ENCODE measurements around the gene HPCAL1.
A peak's percentile ranks its signal among the peaks of the same experiment; 100 is the strongest.
"Not testable (repeated sequence)": the region's sequence is repeated elsewhere in the genome, so short reads cannot be mapped to it uniquely, and the experiment has no call there.

The HPCAL1 gene

DNA sequence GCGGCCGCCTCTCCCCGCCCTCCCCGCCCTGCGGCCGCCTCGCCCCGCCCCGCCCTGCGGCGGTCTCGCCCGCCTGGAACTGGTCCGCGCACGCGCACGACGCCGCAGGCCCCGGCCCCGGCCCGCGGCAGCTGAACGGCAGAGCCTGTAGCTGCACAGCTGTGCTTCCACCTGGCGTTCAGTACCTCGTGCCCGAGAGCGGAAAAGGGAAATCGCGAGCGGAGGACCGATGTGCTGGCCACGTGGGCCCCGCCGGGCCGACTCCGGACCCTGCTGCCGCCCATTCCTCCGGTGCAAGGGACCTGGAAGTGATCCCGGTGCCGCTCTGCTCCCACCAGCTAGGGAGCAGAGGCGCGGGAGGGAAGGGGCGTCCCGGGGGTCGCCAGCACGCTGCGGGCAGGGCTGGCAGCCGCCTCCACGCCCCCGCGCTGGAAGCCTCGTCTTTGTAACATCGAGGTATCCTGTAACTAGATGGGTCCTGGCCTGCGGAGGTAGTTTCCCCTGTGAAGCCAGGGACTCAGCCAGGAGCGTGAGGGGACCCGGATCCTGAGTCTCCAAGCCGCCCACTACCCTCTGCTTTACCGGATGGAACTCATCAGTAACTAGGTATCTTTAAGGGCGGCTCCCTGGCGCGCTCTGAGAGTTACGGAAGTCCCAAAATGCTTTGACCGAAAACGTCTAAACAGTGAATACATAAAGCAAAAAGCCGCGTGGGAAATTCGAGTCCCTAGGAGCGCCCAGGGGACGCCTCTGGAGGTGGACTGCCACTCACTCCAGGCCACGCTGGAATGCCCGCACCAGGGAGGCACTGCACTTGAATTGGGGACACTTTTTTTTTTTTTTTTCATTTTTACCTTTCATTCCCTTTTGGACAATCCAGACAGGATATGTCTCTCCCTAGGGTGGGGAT, 146.1 kb downstream of the HPCAL1 start:
- peak; percentile 91 to 98 for DNase-seq

DNA sequence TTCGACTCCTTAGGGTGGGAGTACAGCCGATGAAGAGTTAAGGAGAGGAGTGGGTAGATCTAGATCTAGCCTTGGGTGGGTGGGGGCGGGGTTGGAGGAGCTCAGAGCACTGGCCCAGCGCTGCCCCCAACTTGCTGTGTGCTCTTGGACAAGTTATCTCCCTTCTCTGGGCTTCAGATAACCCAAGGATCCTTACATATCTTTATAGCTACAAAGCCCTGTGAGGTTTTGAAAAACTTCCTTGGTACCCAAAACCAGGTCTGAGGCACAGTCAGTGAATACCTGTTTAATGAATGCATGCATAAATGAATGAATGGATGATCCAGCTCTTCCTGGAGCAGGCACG, 146.8 kb downstream of the HPCAL1 start:
- DNase-seq: no peak

DNA sequence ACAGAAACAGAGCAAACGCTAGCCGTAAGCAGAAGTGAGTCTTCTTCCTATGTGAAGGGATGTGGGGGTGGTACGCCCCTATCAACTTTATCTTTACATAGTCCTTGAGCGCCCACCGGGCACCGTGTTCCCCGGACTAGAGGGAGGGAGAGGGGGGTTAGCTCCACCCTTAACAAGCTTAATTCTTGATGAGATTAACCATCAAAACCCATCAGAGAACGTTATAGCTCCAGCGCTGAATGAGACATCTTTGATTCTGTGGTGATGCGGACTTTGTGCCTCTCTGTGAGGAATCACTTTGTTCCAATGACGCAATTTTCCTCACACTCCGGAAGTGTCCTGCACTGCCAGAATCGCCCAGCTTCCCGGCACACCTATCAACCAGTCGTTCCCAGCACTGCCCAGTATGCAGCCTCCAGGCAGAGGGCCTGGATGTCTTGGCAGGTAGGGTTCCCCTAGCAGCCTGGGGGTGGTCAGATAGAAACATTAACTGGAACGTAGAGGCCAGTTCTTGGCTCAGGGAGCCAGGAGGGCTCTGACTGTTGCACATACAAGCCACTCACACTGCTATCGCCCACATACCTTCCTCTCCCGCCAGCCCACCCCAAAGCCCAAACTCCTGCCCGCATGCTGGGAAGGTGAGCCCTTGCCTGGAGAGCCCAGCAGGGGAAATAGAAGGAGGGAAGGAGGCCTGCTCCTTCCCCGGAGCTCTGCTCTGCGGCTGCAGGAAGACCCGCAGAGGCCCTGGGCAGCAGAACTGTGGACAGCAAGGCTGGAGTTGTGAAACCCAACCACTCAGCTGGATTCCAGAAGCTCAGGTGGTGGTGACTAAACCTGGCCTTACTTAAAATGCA, 147.4 kb downstream of the HPCAL1 start:
- DNase-seq: no peak

GRCh38 chr2:10451819-10452218, 149.1 kb downstream of the HPCAL1 start:
- DNase-seq: no peak

GRCh38 chr2:10452312-10452711, 149.6 kb downstream of the HPCAL1 start:
- no peak for DNase-seq

- DNase-seq: peak in 1 of 2 experiments; percentile 39
These were observed 150.5 kb downstream of the HPCAL1 start for GRCh38 chr2:10452956-10453904.

DNA sequence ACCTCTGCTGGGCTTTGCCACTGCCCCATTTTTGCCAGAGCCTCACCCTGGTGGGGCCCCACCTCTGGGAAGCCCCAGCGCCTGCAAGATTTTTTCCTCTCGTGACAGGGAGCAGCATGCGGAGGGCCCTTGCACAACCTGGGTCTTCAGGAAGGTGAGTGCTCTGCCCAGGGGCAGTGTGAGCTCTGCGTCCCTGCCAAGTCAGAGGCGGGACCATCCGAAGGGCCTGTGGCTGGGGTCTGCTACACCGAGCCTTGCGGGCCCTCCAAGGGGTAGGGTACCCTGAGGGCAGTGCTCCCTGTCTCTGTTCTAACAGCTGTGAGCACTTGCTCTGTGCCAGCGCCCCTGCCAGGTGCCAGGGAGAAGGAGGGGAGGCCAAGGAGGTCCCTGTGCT, 151.2 kb downstream of the HPCAL1 start:
- no peak for DNase-seq

DNA sequence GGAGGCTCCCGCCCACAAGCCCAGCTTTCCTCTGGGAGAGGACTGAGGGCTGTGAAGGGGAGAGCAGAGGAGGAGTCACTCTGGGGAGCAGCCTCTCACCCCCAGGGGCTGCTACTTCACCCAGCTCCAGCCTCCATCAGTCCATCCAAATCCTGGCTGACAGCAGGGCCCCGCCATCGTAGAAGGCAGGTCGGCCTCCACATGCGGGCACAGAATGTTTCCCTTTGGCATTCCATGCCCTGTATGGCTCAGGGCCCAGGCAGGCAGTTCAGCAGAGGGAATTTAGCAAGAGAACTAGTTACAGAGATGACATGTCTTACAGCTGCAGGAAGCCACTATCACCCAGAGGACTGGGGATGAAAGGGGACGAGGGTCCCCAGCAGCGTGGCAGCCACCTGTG, 151.8 kb downstream of the HPCAL1 start:
- DNase-seq: no peak

DNA sequence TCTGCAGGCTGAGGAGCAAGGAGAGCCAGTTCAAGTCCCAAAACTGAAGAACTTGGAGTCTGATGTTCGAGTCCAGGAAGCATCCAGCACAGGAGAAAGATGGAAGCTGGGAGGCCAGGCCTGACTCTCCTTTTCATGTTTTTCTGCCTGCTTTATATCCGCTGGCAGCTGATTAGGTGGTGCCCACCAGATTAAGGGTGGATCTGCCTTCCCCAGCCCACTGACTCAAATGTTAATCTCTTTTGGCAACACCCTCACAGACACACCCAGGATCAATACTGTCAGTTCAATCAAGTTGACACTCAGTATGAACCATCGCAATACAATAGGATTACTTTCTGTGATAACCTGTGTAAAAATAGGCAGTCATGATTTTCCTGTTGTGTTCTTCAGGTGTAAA, 154.5 kb downstream of the HPCAL1 start:
- DNase-seq: not testable (repeated sequence)

DNA sequence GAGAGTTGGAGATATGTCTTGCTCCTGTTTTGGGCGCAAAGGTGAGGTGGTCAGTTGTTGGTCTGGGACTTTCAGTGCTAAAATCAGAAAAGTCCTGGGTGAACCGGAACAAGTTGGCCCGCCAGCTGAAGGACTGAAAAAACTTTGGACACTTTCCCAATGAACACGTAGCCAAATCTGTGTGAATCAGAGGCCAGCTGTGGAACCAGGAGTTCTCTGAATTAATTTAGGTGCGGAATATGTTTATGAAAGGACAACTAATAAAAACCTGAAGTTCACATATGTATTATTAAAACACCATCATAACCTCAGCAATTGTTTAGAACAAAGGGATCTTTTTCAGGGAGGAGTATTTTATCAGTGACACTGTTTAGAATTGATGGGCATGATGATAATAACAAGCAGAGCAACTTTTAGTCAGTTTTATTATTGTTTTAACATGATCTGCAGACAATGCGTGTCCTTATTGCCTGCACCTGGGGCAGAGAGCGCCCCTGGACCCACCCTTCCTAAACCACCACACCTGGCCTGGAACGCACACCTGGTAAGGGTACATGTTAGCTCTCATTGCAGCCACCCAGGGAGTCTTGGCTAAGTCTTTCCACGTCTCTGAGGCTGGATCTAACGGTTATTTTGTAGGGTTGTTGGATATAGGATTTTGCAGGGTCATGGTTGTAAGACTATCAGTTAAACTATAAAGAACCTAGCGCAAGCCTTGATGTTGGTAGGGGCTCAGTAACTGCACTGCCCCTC, 155.3 kb downstream of the HPCAL1 start:
- no peak for DNase-seq

DNA sequence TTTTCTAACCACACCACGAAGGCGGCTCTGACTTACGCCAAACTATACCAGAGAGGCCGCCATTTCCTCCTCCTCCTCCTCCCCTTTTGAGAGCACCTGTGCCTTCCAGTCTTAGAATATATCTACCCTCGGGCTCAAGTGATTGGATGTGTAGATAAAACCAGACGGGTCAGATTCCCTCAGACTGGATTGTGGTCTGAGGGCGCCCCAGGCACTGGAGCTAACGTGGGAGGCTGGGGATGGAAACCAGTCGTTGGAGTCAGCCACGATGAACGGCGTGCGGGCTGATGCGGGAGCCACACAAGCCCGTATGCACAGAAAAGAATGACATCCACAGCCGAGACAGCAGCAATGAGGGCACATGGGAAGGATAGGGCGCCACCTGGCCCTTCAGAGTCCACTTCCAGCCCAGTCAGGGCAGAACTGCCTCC, 157.7 kb downstream of the HPCAL1 start:
- no peak for DNase-seq

DNA sequence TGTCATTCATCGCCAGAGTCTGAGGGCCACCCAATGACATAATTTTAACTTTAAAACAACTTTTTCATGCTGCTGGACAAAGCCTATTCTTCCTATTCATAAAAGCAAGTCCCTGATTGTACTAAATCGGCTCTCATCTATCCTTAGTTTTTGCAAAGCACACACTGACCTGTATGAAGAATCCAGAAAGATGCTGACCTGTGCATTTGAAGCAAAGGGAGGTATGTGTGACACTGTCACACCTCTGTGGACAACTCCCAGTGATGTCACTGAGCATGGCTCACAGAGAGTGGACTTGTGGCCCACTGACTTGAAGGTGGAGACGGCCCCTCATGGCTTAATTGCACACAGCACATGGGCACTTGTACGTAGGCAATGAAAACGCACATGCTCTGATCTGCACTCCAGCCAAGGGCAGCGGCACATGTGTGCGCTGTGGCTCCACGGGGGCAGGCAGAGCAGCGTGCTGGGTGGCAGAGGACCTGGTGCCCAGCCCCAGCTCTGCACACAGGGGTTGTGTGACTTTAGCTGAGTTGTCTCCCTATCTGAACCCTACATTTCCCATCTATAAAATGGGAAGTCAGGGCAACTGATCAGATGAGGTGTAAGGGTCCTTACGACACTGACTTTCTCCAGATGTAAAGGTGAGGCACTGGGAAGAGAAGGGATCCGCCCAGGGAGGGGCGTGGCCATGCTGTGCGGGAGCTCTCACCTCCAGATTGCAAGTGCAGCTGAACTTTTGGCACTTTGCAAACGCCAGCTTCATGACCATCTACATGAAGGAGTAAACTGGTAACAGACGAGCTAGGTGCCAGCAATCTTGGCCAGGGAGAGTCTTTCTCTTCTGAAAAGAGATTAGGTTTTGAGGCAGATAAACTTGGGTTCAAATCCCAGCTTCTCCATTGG, 159.7 kb downstream of the HPCAL1 start:
- no peak for DNase-seq

- DNase-seq: no peak
These were observed 163.2 kb downstream of the HPCAL1 start for GRCh38 chr2:10465910-10466309.

- DNase-seq: no peak
These were observed 164.1 kb downstream of the HPCAL1 start for GRCh38 chr2:10466801-10467200.

DNA sequence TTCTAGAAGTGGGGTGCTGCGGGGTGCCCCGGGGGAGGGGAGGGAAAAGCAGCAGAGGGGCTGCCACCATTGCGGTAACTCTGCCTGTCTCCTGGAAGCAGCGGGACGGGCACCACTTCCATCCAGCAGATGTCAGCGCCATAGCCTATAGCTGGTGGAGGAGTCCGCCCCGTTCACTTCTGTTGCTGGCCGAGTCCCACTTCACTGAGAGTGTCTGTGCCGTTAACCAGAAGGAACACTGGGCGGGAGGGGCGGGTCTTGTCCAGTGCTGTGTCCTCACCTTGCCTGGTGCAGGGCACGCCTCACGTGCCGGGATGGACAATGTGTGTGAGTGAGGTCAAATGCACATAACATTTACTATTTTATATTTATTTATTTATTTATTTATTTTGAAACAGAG, 164.7 kb downstream of the HPCAL1 start:
- DNase-seq: no peak

- no peak for DNase-seq
These were observed 166.6 kb downstream of the HPCAL1 start for GRCh38 chr2:10469301-10469700.

- DNase-seq: peak in 1 of 2 experiments; percentile 42
These were observed 167.4 kb downstream of the HPCAL1 start for GRCh38 chr2:10469955-10470608.

- no peak for DNase-seq
These were observed 168.4 kb downstream of the HPCAL1 start for GRCh38 chr2:10471046-10471571.

- DNase-seq: no peak
These were observed 169.3 kb downstream of the HPCAL1 start for GRCh38 chr2:10471955-10472354.

- no peak for DNase-seq
These were observed 170.5 kb downstream of the HPCAL1 start for GRCh38 chr2:10473121-10473756.

All from NCI-H524 (cell line).